SK-N-MC (cell line): ENCODE data around the gene TMCC2.

Source experiments
- EZH2 ChIP-seq: fragments of 200-600 bp; sonication (generic); IDR thresholded peaks from one replicate; pipeline ENCODE4 v1.6.1; 2017; ENCODE audit warnings: antibody characterized with exemption
- FOXP2 ChIP-seq: optimal IDR thresholded peaks from 2 replicates; pipeline ENCODE3; 2011; ENCODE audit warnings: mild to moderate bottlenecking, moderate library complexity; ENCODE audit not compliant: insufficient read depth; ENCODE audit errors: extremely low read length, control extremely low read depth
- POLR2AphosphoS5 ChIP-seq: IDR thresholded peaks from 2 replicates; pipeline ENCODE4 v1.6.1; 2012; ENCODE audit warnings: mild to moderate bottlenecking, low read depth, low read length, borderline replicate concordance

DNA sequence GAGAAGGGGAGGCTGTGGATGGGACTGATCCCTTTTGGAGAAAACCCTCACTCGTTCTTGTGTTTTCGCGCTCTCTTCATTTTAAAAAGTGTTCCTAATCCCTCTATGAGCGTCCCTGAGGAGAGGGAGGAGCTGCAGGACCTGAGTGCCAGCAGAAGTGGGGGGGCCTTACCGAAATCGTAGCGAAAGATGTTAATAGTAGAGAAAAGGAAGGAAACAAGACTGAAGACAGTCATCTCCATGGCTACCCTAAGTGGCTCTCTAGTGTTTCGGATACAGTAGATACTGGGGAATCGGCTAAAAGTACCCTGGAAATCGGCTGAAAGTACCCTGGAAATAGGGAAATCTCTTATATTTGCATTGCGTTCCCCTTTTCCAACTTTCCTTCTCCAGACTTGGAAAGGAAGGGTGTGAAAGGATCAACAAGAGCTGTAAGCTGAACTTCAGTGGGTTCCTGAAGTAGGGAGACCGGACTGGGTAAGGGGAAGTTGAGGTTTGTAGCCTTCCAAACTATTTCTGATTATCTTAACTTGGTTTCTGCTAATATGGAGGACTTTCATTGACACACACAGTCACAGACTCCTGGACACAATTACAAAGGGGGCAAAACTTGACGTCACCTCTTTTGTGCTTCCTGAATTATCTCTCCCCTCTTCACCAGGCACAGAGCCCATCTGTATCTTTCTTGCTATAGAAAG is 15.8 kb upstream of the TMCC2 start:
- TF ChIP-seq POLR2AphosphoS5: no peak
- no peak for TF ChIP-seq EZH2
- no peak for TF ChIP-seq FOXP2
